Measurements from ENCODE around the gene RNF157.

GRCh38 chr17:76149214-76149613, 91.1 kb downstream of the RNF157 start:
- no peak for TF ChIP-seq POLR2A (IDR thresholded peaks at IDR 0.05; ENCODE audit: low read length)
- TF ChIP-seq GATA1 (IDR thresholded peaks at IDR 0.05; ENCODE audit: low read depth, low read length) = no peak
